Kidney epithelial cell (primary cell): ENCODE results near the gene MED29. TPM values are rescaled to one million over a fixed set of nuclear protein-coding genes. Genes with fewer than 3 reads are reported as not detected.

Source experiments
- DNase-seq: peaks from one replicate; pipeline ENCODE4 v3.0.0-alpha.2; 2010; ENCODE audit warnings: low read depth
- H3K27me3 ChIP-seq: 2 replicates; pipeline ENCODE4 v1.6.0; 2011; ENCODE audit warnings: low read length; ENCODE audit not compliant: control insufficient read depth, insufficient read depth
- H3K36me3 ChIP-seq: 2 replicates; pipeline ENCODE4 v1.5.1; 2011; ENCODE audit warnings: low read length; ENCODE audit not compliant: control insufficient read depth, insufficient read depth
- H3K4me3 ChIP-seq: 2 replicates; pipeline ENCODE4 v1.5.1; 2011; ENCODE audit warnings: low read depth, mild to moderate bottlenecking, control low read depth, low read length
- CTCF ChIP-seq: IDR thresholded peaks from 2 replicates; pipeline ENCODE4 v1.5.1; 2011; ENCODE audit warnings: mild to moderate bottlenecking, moderate library complexity, low read length, control low read depth, inconsistent platforms; ENCODE audit not compliant: insufficient read depth, poor library complexity, severe bottlenecking
- total RNA-seq: library from RNA; depleted of rRNA; stranded (reverse); fragments of >200 nt; gene quantifications from 2 replicates; pipeline ENCODE4 v1.2.3, GENCODE V29; 2015

The MED29 gene
- total RNA-seq, 1 donor from 2014 or later: 22.8 TPM

GRCh38 chr19:39415111-39416046 is 24.2 kb downstream of the MED29 start:
- peak overlapping the region; percentile 96 for H3K4me3 ChIP-seq
- no peak for DNase-seq
- TF ChIP-seq CTCF: no peak
- H3K27me3 ChIP-seq: no peaks in the 10 kb centered on the region
- H3K36me3 ChIP-seq: peaks cover 6% of the 10 kb centered on the region

- peaks cover 6% of the 10 kb centered on the region for H3K36me3 ChIP-seq
- H3K4me3 ChIP-seq: no peak overlapping the region
- no peak for DNase-seq
- TF ChIP-seq CTCF: no peak
- H3K27me3 ChIP-seq: no peaks in the 10 kb centered on the region
These were observed 25.3 kb downstream of the MED29 start for GRCh38 chr19:39416152-39417120.

GRCh38 chr19:39417463-39418181 is 26.4 kb downstream of the MED29 start:
- no peak for TF ChIP-seq CTCF
- Histone ChIP-seq H3K27me3 (no peaks in the 10 kb centered on the region), H3K36me3 (peaks cover 6% of the 10 kb centered on the region), H3K4me3 (no peak overlapping the region)
- DNase-seq: no peak

- no peak for DNase-seq
- no peak for TF ChIP-seq CTCF
- Histone ChIP-seq H3K36me3 (peaks cover 8% of the 10 kb centered on the region), H3K4me3 (no peak overlapping the region), H3K27me3 (no peaks in the 10 kb centered on the region)
These were observed 27.8 kb downstream of the MED29 start for GRCh38 chr19:39419003-39419402.

GRCh38 chr19:39420769-39421168 is 29.6 kb downstream of the MED29 start:
- no peak for TF ChIP-seq CTCF
- no peaks in the 10 kb centered on the region for H3K27me3 ChIP-seq
- DNase-seq: no peak
- peaks cover 10% of the 10 kb centered on the region for H3K36me3 ChIP-seq
- no peak overlapping the region for H3K4me3 ChIP-seq
